Measurements from ENCODE around the gene SELENOH.
"Not testable (repeated sequence)": the region's sequence is repeated elsewhere in the genome, so short reads cannot be mapped to it uniquely, and the experiment has no call there.

- TF ChIP-seq, protein P1, sequence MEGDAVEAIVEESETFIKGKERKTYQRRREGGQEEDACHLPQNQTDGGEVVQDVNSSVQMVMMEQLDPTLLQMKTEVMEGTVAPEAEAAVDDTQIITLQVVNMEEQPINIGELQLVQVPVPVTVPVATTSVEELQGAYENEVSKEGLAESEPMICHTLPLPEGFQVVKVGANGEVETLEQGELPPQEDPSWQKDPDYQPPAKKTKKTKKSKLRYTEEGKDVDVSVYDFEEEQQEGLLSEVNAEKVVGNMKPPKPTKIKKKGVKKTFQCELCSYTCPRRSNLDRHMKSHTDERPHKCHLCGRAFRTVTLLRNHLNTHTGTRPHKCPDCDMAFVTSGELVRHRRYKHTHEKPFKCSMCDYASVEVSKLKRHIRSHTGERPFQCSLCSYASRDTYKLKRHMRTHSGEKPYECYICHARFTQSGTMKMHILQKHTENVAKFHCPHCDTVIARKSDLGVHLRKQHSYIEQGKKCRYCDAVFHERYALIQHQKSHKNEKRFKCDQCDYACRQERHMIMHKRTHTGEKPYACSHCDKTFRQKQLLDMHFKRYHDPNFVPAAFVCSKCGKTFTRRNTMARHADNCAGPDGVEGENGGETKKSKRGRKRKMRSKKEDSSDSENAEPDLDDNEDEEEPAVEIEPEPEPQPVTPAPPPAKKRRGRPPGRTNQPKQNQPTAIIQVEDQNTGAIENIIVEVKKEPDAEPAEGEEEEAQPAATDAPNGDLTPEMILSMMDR (conservative IDR thresholded peaks at IDR 0.05 in 1 of 2, IDR thresholded peaks at IDR 0.05 in 1 of 2; ENCODE audit: extremely low read depth in 1 of 2, insufficient read depth in 1 of 2, low read depth in 1 of 2, low read length in 2 of 2): not testable (repeated sequence)
- not testable (repeated sequence) for TF ChIP-seq EZH2 (IDR thresholded peaks at IDR 0.05; ENCODE audit: borderline replicate concordance, low read length)
Observed at GRCh38 chr11:57705432-57705831, 35.9 kb upstream of the SELENOH start.
